NCI-H82 treated with DMSO at 0.1 percent for 48 hours (cell line): ENCODE measurements around the gene ZCCHC4.
A peak's percentile ranks its signal among the peaks of the same experiment; 100 is the strongest.

ENCODE experiments used
- DNase-seq: peaks from one replicate; lab custom pipeline; 2025; ENCODE audit not compliant: unreplicated experiment; lab: John Stamatoyannopoulos, UW

Gene ZCCHC4, protein sequence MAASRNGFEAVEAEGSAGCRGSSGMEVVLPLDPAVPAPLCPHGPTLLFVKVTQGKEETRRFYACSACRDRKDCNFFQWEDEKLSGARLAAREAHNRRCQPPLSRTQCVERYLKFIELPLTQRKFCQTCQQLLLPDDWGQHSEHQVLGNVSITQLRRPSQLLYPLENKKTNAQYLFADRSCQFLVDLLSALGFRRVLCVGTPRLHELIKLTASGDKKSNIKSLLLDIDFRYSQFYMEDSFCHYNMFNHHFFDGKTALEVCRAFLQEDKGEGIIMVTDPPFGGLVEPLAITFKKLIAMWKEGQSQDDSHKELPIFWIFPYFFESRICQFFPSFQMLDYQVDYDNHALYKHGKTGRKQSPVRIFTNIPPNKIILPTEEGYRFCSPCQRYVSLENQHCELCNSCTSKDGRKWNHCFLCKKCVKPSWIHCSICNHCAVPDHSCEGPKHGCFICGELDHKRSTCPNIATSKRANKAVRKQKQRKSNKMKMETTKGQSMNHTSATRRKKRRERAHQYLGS

GRCh38 chr4:25312496-25313200 lies at the start of gene ZCCHC4:
Gene ZCCHC4, plus strand, starts transcription at chr4:25312774. Its CDS starts 36 bp downstream, at chr4:25312810.
- DNase-seq: peak; percentile 42

GRCh38 chr4:25271866-25272265 lies 40.7 kb upstream of the ZCCHC4 start:
- no peak for DNase-seq

DNA sequence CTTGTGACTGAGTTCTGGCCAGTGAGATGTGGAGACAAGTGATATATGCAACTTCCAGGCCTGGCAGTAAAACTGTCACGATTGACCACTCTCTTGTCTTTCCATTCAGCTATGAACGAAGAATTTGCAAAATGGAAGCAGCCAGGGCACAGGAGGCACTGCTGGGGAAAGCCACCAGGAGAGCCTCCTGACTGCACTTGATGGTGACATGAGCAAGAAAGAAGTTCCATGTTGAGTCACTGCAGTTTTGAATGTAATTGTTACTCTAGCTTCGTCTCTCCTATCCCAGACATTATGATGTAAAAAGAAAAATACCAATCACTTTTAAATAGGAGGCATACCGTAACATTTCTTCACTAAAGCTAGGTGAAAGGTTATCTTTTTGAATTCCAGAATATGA lies 32.4 kb upstream of the ZCCHC4 start:
- no peak for DNase-seq

DNA sequence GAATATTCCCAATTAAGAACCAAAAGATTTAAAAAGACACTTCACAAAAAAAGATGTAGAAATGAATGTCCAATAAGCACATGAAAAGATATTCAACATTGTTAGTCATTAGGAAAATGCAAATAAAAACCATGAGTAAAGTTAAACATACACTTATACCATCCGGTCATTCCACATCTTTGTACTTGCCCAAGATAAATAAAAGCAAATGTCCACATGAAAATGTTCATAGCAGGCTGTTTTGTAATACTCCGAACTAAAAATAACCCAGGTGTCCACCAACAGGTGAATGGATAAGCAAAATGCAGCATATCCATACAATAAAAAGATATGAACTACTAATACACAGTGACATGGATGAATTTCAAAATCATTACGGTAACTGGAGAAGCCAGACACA lies 28.6 kb upstream of the ZCCHC4 start:
- no peak for DNase-seq

DNA sequence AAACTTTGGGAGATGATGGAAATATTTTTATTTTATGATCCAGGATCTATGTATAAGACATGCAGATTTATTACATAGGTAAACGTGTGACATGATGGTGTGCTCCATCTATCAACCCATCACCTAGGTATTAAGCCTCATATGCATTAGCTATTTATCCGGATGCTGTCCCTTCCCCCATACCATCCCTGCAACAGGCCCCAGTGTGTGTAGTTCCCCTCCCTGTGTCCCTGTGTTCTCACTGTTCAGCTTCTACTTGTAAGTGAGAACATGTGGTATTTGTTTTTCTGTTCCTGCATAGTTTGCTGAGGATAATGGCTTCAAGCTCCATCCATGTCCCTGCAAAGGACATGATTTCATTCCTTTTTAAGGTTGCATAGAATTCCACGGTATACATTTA lies 28.1 kb upstream of the ZCCHC4 start:
- no peak for DNase-seq

DNA sequence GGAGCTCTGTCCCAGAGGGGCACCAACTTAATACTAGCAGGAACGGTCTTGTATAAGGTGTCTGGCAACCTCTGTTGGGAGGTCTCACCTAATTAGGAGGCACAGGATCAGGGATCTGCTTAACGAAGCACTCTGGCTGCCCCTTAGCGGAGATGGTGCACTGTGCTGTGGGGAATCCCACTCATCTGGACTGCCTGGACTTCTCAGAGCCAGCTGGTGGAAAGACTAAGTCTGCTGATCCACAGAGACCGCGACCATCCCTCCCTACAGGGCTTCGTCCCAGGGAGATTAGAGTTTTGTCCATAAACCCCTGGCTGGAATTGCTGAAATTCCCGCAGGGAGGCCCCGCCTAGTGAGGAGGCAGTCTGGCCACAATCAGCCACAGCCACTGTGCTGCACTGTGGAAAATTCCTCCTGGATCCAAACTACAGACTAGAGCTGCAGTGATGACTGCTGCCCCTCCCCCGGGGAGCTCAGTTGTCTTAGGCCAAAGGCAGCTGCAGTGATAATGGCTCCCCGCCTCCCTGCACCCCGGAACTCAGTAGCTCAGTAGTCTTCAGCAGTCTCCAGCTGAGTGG lies 22.0 kb upstream of the ZCCHC4 start:
- DNase-seq: no peak

GRCh38 chr4:25291158-25291733 lies 21.3 kb upstream of the ZCCHC4 start:
- no peak for DNase-seq

- no peak for DNase-seq
Observed at GRCh38 chr4:25297528-25298242, 14.9 kb upstream of the ZCCHC4 start.

DNA sequence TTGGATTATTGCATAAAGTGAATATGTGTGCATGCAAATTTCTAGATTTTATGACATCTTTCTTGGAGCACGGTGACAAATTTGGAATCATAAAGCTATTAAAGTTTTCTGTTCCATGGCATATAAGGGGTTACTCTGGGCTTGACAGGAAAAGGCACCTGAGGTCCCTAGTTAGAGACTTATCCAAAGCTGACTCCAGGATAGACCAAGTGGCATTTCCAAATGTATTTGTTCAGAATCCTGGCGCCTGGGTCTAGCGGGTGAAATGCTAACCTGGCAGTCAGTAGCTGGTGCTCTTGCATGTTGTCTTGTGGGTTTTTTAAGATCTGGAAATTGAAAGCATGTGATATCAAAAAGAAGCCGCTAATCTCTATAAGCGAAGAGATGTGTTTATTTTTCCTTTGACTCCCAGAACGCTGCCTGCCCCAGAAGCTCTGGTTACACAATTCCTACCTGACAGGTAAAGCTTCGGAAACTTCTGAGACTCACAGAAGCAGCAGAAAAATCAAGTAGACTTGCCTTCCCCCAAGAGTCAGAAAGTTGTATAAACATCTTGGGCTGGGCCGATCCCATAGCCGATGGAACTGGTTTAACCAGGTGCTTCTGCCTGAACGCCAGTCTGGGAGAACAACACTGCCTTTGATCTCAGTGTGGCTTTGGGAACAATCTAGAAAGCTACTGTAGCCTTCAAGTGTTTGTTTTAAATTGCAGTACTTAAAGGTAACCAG lies 12.9 kb upstream of the ZCCHC4 start:
- DNase-seq: no peak

- no peak for DNase-seq
Observed at GRCh38 chr4:25301471-25301870, 11.1 kb upstream of the ZCCHC4 start.

DNA sequence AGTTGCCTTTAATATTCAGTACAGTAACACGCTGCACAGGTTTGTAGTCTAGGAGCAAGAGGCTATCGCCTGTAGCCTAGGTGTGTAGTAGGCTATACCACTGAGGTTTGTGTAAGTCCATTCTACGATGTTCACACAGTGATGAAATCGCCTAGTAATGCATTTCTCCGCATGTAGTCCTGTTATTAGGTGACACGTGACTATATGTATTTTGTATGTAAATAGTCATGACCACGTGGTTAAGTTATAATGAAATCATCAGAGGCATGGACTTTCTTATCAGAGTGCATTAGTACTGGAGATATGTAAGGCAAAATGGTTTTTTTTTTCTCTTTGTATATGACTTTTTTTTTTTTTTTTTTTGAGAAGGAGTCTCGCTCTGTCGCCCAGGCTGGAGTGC lies 9.9 kb upstream of the ZCCHC4 start:
- no peak for DNase-seq

GRCh38 chr4:25303578-25303977 lies 9.0 kb upstream of the ZCCHC4 start:
- no peak for DNase-seq

- no peak for DNase-seq
Observed at GRCh38 chr4:25306518-25307057, 6.0 kb upstream of the ZCCHC4 start.

GRCh38 chr4:25307596-25307995 lies 5.0 kb upstream of the ZCCHC4 start:
- no peak for DNase-seq

- no peak for DNase-seq
Observed at GRCh38 chr4:25308306-25308705, 4.3 kb upstream of the ZCCHC4 start.

DNA sequence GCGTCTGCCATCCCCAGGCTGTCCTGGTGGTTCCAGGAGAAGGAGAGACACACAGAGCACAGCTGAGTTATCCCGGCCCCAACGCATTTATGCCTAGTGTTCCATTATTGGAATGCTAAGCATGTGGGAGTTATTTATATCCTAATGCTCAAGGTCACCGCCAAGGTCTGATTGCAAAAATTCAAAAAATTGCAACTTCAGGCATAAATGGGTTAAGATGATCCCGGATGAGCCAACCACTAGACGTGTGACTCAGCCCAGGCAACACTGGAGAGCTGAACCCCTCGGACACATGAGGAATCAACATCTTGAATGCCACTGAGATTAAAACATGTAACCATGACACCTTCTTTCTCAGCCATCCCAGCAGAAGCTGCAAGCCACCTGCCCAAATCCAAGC lies 3.8 kb upstream of the ZCCHC4 start:
- no peak for DNase-seq

- DNase-seq: no peak
Observed at GRCh38 chr4:25310066-25310802, 2.3 kb upstream of the ZCCHC4 start.

DNA sequence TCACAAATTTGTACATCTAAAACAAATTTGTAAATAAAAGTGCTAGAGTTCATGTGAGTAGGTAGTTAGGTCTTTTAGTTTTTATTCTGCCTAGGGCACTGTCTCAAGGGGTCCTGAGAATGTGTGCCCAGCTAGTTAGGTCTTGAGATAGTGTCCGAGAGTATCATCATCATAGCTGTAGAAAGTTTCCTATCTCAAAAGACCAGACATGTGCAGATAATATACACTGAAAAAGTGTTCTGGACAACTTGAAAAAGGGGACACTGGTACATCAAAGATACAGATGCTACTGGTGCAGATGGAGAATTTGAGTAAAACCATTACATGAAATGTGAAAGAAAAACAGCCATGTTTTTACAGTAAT lies 1.8 kb upstream of the ZCCHC4 start:
- DNase-seq: no peak

GRCh38 chr4:25313201-25313895 lies 774 bp downstream of the ZCCHC4 start:
- DNase-seq: no peak
